GM13976 (cell line): ENCODE results near the gene CYP46A1.

Experiments used
- DNase-seq: peaks from one replicate; pipeline ENCODE4 v3.0.0; 2012; ENCODE audit warnings: low spot score
- in situ Hi-C: fragments of 300-500 bp; cut with MboI; formaldehyde crosslinking; loops from one replicate; pipeline ENCODE4 v1.12.0; 2022; ENCODE audit warnings: low sequenced_read_pairs, mixed read lengths, inconsistent platforms; ENCODE audit not compliant: unreplicated experiment
- TF ChIP-seq, protein P1 (sequence below): IDR thresholded peaks from 2 replicates; pipeline ENCODE4 v1.5.1; 2012; ENCODE audit warnings: borderline replicate concordance, mild to moderate bottlenecking; ENCODE audit not compliant: insufficient read depth; ENCODE audit errors: extremely low read depth, missing control alignments, control extremely low read depth

The CYP46A1 gene

DNA sequence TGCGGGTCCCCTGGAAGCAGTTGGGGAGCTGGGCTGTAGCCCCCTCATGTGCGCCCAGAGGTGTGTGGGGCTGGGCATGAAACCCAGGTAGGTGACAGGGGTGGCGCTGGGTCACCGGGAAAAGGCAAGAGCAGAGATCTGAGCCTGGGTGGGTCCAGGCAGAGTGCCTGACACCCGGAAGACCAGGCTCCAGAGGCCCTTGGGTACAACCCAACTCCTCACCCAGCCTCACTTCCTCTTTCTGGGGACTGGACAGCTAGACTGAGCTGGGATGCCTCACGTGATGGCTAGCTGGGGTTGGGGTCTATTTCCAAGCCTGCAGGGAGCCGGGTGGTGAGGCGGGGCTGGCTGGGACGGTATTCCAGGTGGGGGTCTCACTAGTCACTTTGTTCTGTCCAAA lies 16.3 kb upstream of the CYP46A1 start:
- TF ChIP-seq, protein P1, sequence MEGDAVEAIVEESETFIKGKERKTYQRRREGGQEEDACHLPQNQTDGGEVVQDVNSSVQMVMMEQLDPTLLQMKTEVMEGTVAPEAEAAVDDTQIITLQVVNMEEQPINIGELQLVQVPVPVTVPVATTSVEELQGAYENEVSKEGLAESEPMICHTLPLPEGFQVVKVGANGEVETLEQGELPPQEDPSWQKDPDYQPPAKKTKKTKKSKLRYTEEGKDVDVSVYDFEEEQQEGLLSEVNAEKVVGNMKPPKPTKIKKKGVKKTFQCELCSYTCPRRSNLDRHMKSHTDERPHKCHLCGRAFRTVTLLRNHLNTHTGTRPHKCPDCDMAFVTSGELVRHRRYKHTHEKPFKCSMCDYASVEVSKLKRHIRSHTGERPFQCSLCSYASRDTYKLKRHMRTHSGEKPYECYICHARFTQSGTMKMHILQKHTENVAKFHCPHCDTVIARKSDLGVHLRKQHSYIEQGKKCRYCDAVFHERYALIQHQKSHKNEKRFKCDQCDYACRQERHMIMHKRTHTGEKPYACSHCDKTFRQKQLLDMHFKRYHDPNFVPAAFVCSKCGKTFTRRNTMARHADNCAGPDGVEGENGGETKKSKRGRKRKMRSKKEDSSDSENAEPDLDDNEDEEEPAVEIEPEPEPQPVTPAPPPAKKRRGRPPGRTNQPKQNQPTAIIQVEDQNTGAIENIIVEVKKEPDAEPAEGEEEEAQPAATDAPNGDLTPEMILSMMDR: no peak
- DNase-seq: no peak
- in situ Hi-C loops: no loop called here

DNA sequence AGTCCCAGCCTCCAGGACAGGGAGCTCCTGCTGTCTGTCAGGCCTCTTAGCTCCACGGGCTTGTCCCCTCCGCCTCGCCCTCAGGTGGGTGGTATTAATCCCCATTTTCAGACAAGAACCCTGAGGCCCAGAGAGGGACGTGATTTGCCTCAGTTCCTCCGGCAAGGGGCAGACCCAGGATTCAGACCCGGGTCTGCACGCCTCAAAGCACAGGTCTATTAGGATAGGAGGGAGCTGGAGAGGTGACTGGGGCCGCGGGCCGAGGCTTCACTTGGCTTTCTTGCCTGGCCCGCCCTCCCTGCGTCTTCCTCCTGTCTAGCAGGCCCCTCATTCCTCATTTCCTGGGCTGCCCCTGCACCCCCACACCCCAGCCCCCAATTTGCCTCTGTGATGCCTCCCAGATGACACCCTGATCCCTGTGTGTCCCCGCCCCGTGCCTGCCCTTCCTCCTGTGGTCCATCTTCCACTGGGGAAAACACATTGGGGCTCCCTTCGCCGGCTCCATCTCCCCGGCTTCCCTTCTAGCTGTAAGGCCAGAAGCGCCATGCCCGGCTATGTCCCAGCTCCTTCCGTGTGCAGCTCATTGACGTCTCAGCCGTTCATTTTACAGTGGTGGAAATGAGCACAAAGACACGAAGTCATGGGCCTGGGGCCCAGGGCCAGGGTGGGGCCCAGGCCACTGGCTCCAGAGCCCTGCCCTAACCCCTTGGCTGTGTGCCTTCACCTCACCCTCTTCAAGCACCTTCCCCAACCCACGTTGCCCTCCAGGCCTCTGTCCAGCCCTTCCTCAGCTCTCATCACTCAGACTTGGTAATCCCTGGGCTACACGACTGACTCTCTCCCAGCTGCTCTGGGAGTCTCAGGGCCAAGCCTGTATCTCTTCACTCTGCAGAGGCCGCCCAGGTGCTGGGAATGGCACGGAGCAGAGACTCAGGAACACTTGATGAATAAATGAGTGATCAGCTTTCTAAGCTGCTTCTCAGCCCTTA lies 15.5 kb upstream of the CYP46A1 start:
- no peak for DNase-seq
- in situ Hi-C loops: no loop called here
- TF ChIP-seq, protein P1: no peak

GRCh38 chr14:99670361-99671234 lies 13.5 kb upstream of the CYP46A1 start:
- in situ Hi-C loops: no loop called here
- no peak for DNase-seq
- TF ChIP-seq, protein P1: no peak

DNA sequence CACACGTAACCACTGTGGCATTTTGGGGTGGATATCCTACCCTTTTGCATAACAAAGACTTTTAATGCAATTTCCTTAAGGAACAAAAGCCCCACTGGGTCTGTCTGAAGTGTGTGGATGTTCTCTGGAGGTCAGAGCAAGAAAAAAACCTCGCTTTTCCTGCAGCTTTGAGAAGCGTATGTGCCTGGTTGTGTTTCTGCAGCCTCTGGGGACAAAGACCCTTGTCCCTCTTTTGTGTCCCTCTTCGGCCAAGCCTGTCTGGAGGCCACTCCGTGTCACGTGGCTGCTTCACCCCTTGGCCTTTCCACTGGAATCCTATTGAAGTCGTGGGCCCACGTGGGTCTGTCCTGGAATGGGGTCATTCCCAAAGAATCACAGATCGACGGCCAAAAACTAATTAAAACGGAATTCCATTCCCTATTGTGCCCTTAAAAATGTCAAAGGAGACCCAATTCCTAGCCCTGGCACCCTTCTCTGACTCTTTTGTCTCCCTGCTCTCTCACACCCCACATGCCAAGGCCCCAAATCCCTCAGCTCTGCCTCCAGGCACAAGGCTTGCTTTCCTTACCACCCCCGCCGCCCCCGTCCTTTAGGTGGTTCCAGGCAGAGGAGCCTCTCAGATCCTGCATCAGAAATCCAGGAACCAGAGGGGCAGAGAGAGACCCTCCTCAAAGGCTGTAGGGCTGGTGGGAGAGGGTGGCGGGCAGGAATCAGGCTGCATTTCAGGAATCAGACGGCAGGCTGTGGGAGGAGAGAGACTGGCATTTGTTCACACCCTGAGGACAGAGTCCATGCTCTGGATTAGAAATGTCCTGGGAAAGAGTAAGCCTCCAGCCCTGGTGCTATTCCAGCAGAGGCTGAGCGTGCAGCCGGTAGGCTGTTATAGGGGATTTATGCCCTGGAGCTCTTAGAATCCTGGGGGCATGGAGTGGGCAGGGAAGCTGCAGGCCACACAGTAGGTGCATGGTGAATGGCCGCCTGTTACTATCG lies 12.6 kb upstream of the CYP46A1 start:
- TF ChIP-seq, protein P1: no peak
- no peak for DNase-seq
- in situ Hi-C loops: no loop called here

DNA sequence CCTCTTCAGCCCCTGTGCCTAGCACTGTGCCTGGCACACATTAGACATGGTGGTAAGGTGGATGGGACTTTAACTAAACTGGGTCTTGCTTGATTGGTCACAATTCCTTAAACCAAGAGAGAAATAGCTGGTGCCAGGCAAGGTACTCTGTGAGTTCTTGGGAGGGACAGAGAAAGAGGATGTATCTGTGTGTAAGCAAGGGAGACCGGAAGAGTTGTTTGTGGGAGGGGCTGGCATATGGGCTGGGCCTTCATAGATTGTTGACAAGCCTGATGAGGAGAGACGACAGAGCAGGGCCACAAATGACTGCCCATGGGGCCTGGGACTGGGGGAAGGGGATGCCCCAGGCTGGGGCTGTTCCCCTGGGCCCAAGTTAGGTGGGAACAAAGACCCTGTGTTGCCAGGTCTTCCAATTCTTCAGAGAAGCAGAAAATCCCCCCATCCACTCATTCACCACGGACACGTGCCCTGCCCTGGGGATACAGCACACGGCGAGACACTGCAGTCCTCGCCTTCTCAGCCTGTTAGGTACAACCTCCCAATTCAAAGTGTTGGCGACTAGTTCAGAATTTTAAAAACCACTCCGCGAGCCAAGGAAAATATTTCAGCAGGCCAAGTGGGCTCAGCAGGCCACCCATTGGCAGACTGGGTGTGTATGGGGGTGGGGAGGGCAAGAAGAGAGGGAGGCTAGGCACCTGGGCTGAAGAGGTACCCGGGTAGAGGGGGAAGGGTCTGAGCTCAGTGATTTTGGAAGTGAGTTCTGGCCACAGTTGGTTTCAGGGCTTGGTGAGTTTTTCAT lies 11.4 kb upstream of the CYP46A1 start:
- TF ChIP-seq, protein P1: no peak
- no peak for DNase-seq
- in situ Hi-C loops: no loop called here
